Stimulated activated naive CD8-positive, alpha-beta T cell treated with anti-CD3 and anti-CD28 coated beads, Interleukin-15, Interleukin-2, amounts not matched to agents 100 U/mL and 50 U/mL, for 24 hours (primary cell): ENCODE measurements around the gene ISM1.
A peak's percentile ranks its signal among the peaks of the same experiment; 100 is the strongest.

Source experiments
- ATAC-seq: fragments of 150-1000 bp; cut with Tn5 transposase; one replicate; pipeline ENCODE4 v1.10.0; 2021
- DNase-seq: peaks from one replicate; pipeline ENCODE4 v3.0.0; 2021

Gene ISM1

GRCh38 chr20:13220904-13221297, at the start of gene ISM1:
ISM1 (plus strand) TSS chr20:13221274; CDS start chr20:13221777, 503 bp downstream.
- peak; percentile 50 for DNase-seq
- ATAC-seq: peak; percentile 55

GRCh38 chr20:13173201-13173600, 47.9 kb upstream of the ISM1 start:
- DNase-seq (no peak), ATAC-seq (no peak)

GRCh38 chr20:13174402-13174801, 46.7 kb upstream of the ISM1 start:
- DNase-seq (no peak), ATAC-seq (no peak)

GRCh38 chr20:13180986-13181889, 39.8 kb upstream of the ISM1 start:
- ATAC-seq (peak; percentile 78), DNase-seq (no peak)

- ATAC-seq (peak; percentile 77), DNase-seq (peak; percentile 11)
Observed at GRCh38 chr20:13183005-13183404, 38.1 kb upstream of the ISM1 start.

- no peak for ATAC-seq
- no peak for DNase-seq
Observed at GRCh38 chr20:13186043-13186774, 34.9 kb upstream of the ISM1 start.

GRCh38 chr20:13187899-13188298, 33.2 kb upstream of the ISM1 start:
- ATAC-seq: no peak

GRCh38 chr20:13199279-13199678, 21.8 kb upstream of the ISM1 start:
- DNase-seq (no peak), ATAC-seq (no peak)

More at GRCh38 chr20:13187899-13188298, 33.2 kb upstream of the ISM1 start:
- no peak for DNase-seq

- ATAC-seq: no peak
- no peak for DNase-seq
Observed at GRCh38 chr20:13200767-13201500, 20.1 kb upstream of the ISM1 start.

GRCh38 chr20:13202565-13202964, 18.5 kb upstream of the ISM1 start:
- ATAC-seq (no peak), DNase-seq (no peak)

GRCh38 chr20:13205425-13205824, 15.6 kb upstream of the ISM1 start:
- DNase-seq (no peak), ATAC-seq (no peak)

- ATAC-seq (no peak), DNase-seq (no peak)
Observed at GRCh38 chr20:13205848-13206434, 15.1 kb upstream of the ISM1 start.

GRCh38 chr20:13207016-13207415, 14.1 kb upstream of the ISM1 start:
- DNase-seq (no peak), ATAC-seq (no peak)

GRCh38 chr20:13211956-13212618, 9.0 kb upstream of the ISM1 start:
- DNase-seq (no peak), ATAC-seq (no peak)

- DNase-seq (no peak), ATAC-seq (peak; percentile 84)
Observed at GRCh38 chr20:13212750-13213149, 8.3 kb upstream of the ISM1 start.

- no peak for ATAC-seq
Observed at GRCh38 chr20:13213335-13213734, 7.7 kb upstream of the ISM1 start.

GRCh38 chr20:13216533-13216932, 4.5 kb upstream of the ISM1 start:
- DNase-seq: no peak
- ATAC-seq: no peak

More at GRCh38 chr20:13213335-13213734, 7.7 kb upstream of the ISM1 start:
- DNase-seq: no peak

GRCh38 chr20:13219327-13220193, 1.5 kb upstream of the ISM1 start:
- peak; percentile 19 for ATAC-seq
- DNase-seq: no peak

- DNase-seq (peak; percentile 46), ATAC-seq (peak; percentile 30)
Observed at GRCh38 chr20:13220194-13220903, 725 bp upstream of the ISM1 start.

GRCh38 chr20:13221313-13221672, 219 bp downstream of the ISM1 start:
- DNase-seq (no peak), ATAC-seq (peak; percentile 24)
